H1 (cell line): ENCODE results near the gene OXLD1. TPM values are rescaled to one million over a fixed set of nuclear protein-coding genes. Genes with fewer than 3 reads are reported as not detected.

Experiments
- CTCF ChIA-PET: fragments of 300-600 bp; sonication (Branson Sonifier 250); formaldehyde crosslinking; loops from one replicate; lab custom pipeline; 2021; ENCODE audit not compliant: partially characterized antibody; lab: Charles Lee
- POLR2A ChIA-PET: fragments of 300-600 bp; sonication (Branson Sonifier 250); formaldehyde crosslinking; loops from one replicate; lab custom pipeline; 2021; ENCODE audit warnings: inconsistent platforms; ENCODE audit not compliant: partially characterized antibody; lab: Charles Lee
- DNase-seq, 2 experiments: peaks; one replicate each; pipeline versions ENCODE4 v3.0.0 to v3.0.0-alpha.2; 2010 to 2022; ENCODE audit warnings: low spot score in 2 of 2, low read depth in 1 of 2, mixed read lengths in 1 of 2
- FAIRE-seq: peaks from 2 replicates; lab custom pipeline; 2011; peaks lifted over from hg19 to GRCh38; lab: Jason Lieb, UNC
- H2AFZ ChIP-seq: 2 replicates; pipeline ENCODE4 v1.8.1; 2012; ENCODE audit warnings: low read length, inconsistent platforms
- H2AK5ac ChIP-seq: 2 replicates; pipeline ENCODE4 v1.6.1; 2013; ENCODE audit warnings: low read depth, low read length
- H2BK120ac ChIP-seq: replicated peaks from 2 replicates; pipeline ENCODE3; 2013; ENCODE audit warnings: low read depth, low read length, inconsistent platforms
- H2BK12ac ChIP-seq: 2 replicates; pipeline ENCODE4 v1.6.1; 2013; ENCODE audit warnings: low read depth, low read length
- H2BK15ac ChIP-seq: 2 replicates; pipeline ENCODE4 v1.6.1; 2013; ENCODE audit warnings: low read length
- H2BK20ac ChIP-seq: 2 replicates; pipeline ENCODE4 v1.6.1; 2013; ENCODE audit warnings: low read length
- H2BK5ac ChIP-seq: 2 replicates; pipeline ENCODE4 v1.6.1; 2013; ENCODE audit warnings: low read depth, low read length
- H3K14ac ChIP-seq: 2 replicates; pipeline ENCODE4 v1.6.1; 2013; ENCODE audit warnings: inconsistent platforms; ENCODE audit not compliant: insufficient read length
- H3K18ac ChIP-seq: 2 replicates; pipeline ENCODE4 v1.6.1; 2013; ENCODE audit warnings: low read length; ENCODE audit errors: extremely low read depth
- H3K23ac ChIP-seq: 2 replicates; pipeline ENCODE4 v1.6.1; 2013; ENCODE audit warnings: inconsistent platforms; ENCODE audit not compliant: insufficient read length
- H3K23me2 ChIP-seq: 2 replicates; pipeline ENCODE4 v1.6.1; 2013; ENCODE audit warnings: low read depth, low read length
- H3K27ac ChIP-seq: 2 replicates; pipeline ENCODE4 v1.6.1; 2011; ENCODE audit warnings: low read depth, low read length, inconsistent platforms
- H3K27me3 ChIP-seq, 4 experiments: replicated peaks in 1 of 4; 1 replicate in 1 of 4; 2 replicates in 3 of 4; pipeline versions ENCODE4 v1.6.1 to v1.8.1; 2011 to 2013; ENCODE audit warnings: low read length in 3 of 4, mild to moderate bottlenecking in 3 of 4, inconsistent platforms in 2 of 4, mixed read lengths in 2 of 4, moderate library complexity in 1 of 4; ENCODE audit not compliant: control insufficient read depth in 3 of 4, insufficient read depth in 3 of 4; ENCODE audit errors: extremely low read depth in 1 of 4
- H3K36me3 ChIP-seq, 4 experiments: 2 replicates each; pipeline versions ENCODE4 v1.6.1 to v1.8.1; 2011 to 2013; ENCODE audit warnings: mild to moderate bottlenecking in 4 of 4, low read length in 3 of 4, moderate library complexity in 2 of 4, control low read depth in 1 of 4, inconsistent platforms in 1 of 4; ENCODE audit not compliant: insufficient read depth in 4 of 4, control insufficient read depth in 2 of 4
- H3K4ac ChIP-seq: replicated peaks from 2 replicates; pipeline ENCODE3; 2013; ENCODE audit warnings: low read length, low read depth, mixed read lengths, inconsistent platforms; ENCODE audit not compliant: insufficient read length
- H3K4me1 ChIP-seq, 4 experiments: replicated peaks in 1 of 4; 1 replicate in 1 of 4; 2 replicates in 3 of 4; pipeline versions ENCODE4 v1.6.1 to v1.8.1; 2011 to 2013; ENCODE audit warnings: low read length in 3 of 4, inconsistent platforms in 2 of 4, mixed read lengths in 1 of 4; ENCODE audit not compliant: insufficient read depth in 4 of 4, control insufficient read depth in 3 of 4
- H3K4me2 ChIP-seq, 2 experiments: 2 replicates each; pipeline versions ENCODE4 v1.6.1 to v1.8.1; 2011 to 2013; ENCODE audit warnings: low read depth in 2 of 2, low read length in 2 of 2, control low read depth in 1 of 2, inconsistent platforms in 1 of 2, mild to moderate bottlenecking in 1 of 2; ENCODE audit not compliant: insufficient read depth in 1 of 2
- H3K4me3 ChIP-seq, 4 experiments: fragments of 200-600, 300-600 bp in 1 of 4; sonication (generic), shearing (Covaris generic), sonication (Bioruptor Twin) in 1 of 4; 2 replicates each; pipeline versions ENCODE4 v1.5.1 to v1.8.1; 2011 to 2016; ENCODE audit warnings: low read length in 4 of 4, low read depth in 3 of 4, control low read depth in 2 of 4, inconsistent platforms in 2 of 4, mild to moderate bottlenecking in 2 of 4, mixed read lengths in 1 of 4, moderate library complexity in 1 of 4; ENCODE audit not compliant: insufficient read depth in 2 of 4; ENCODE audit errors: extremely low read depth in 1 of 4
- H3K56ac ChIP-seq: replicated peaks from 2 replicates; pipeline ENCODE3; 2013; ENCODE audit warnings: low read depth, mild to moderate bottlenecking, mixed read lengths, low read length, inconsistent platforms; ENCODE audit not compliant: insufficient read length
- H3K79me1 ChIP-seq: 2 replicates; pipeline ENCODE4 v1.6.1; 2013; ENCODE audit warnings: low read depth, low read length, control low read depth
- H3K79me2 ChIP-seq, 2 experiments: 2 replicates each; pipeline versions ENCODE4 v1.6.1 to v1.8.1; 2012 to 2013; ENCODE audit warnings: low read length in 2 of 2, mild to moderate bottlenecking in 2 of 2, inconsistent platforms in 1 of 2; ENCODE audit not compliant: insufficient read depth in 2 of 2, control insufficient read depth in 1 of 2
- H3K9ac ChIP-seq, 4 experiments: replicated peaks in 1 of 4; 1 replicate in 1 of 4; 2 replicates in 3 of 4; pipeline versions ENCODE4 v1.6.1 to v1.8.1; 2011 to 2013; ENCODE audit warnings: low read depth in 3 of 4, low read length in 3 of 4, control low read depth in 2 of 4, mild to moderate bottlenecking in 2 of 4, moderate library complexity in 2 of 4, inconsistent platforms in 1 of 4; ENCODE audit errors: extremely low read depth in 1 of 4
- H3K9me3 ChIP-seq, 2 experiments: 2 replicates each; pipeline versions ENCODE4 v1.6.1 to v1.8.1; 2012 to 2013; ENCODE audit warnings: mild to moderate bottlenecking in 2 of 2, moderate library complexity in 2 of 2, control low read depth in 1 of 2, inconsistent platforms in 1 of 2, low read depth in 1 of 2, low read length in 1 of 2, mixed read lengths in 1 of 2; ENCODE audit not compliant: insufficient read depth in 2 of 2
- H4K20me1 ChIP-seq, 2 experiments: replicated peaks in 1 of 2; 2 replicates each; pipeline versions ENCODE3 to v1.8.1; 2011 to 2013; ENCODE audit warnings: inconsistent platforms in 2 of 2, low read length in 2 of 2, mild to moderate bottlenecking in 1 of 2; ENCODE audit not compliant: insufficient read depth in 2 of 2, control insufficient read depth in 1 of 2
- H4K5ac ChIP-seq: 2 replicates; pipeline ENCODE4 v1.6.1; 2013; ENCODE audit warnings: low read length, low read depth, mixed read lengths, inconsistent platforms; ENCODE audit not compliant: insufficient read length
- H4K8ac ChIP-seq: 2 replicates; pipeline ENCODE4 v1.8.0; 2013; ENCODE audit warnings: mild to moderate bottlenecking, moderate library complexity, low read length, inconsistent platforms; ENCODE audit not compliant: insufficient read depth; ENCODE audit errors: extremely low read depth
- H4K91ac ChIP-seq: replicated peaks from 2 replicates; pipeline ENCODE3; 2013; ENCODE audit warnings: low read length, mixed read lengths, inconsistent platforms; ENCODE audit not compliant: insufficient read length
- EGR1 ChIP-seq: IDR thresholded peaks from 2 replicates; pipeline ENCODE4 v1.6.1; 2011; ENCODE audit warnings: low read depth, low read length, borderline replicate concordance
- GABPA ChIP-seq: IDR thresholded peaks from 2 replicates; pipeline ENCODE4 v1.6.1; 2011; ENCODE audit warnings: mild to moderate bottlenecking, low read length, moderate library complexity, borderline replicate concordance; ENCODE audit not compliant: insufficient read depth
- SAP30 ChIP-seq: fragments of 300-600 bp; sonication (generic); IDR thresholded peaks from 2 replicates; pipeline ENCODE4 v1.7.1; 2012; ENCODE audit warnings: low read length, moderate library complexity, mild to moderate bottlenecking, inconsistent platforms; ENCODE audit not compliant: insufficient read depth, insufficient replicate concordance
- SIX5 ChIP-seq: IDR thresholded peaks from 2 replicates; pipeline ENCODE4 v1.6.1; 2011; ENCODE audit warnings: mild to moderate bottlenecking, low read depth, low read length
- TEAD4 ChIP-seq: IDR thresholded peaks from 2 replicates; pipeline ENCODE4 v1.6.1; 2012; ENCODE audit warnings: low read depth, low read length, inconsistent platforms, mixed read lengths
- USF2 ChIP-seq: IDR thresholded peaks from 2 replicates; pipeline ENCODE4 v1.6.1; 2011; ENCODE audit warnings: low read length, improper control_type of control experiment
- WGBS, 2 experiments: shearing (Covaris generic) in 1 of 2; methylation state at CpG; one replicate each; pipeline versions ENCODE4 v1.1.6 to v1.1.7; 2013 to 2015; ENCODE audit warnings: low lambda C conversion rate in 2 of 2, mixed read lengths in 2 of 2, inconsistent platforms in 1 of 2, low coverage in 1 of 2, missing lambda C conversion rate in 1 of 2; ENCODE audit not compliant: insufficient replicate concordance in 2 of 2, insufficient coverage in 1 of 2, insufficient read length in 1 of 2; ENCODE audit errors: extremely low coverage in 1 of 2, missing lambda C conversion rate in 1 of 2; 5-methylcytosine and 5-hydroxymethylcytosine counted together
- polyA plus RNA-seq, 7 experiments: library from polyadenylated mRNA; depleted of rRNA in 3 of 7; stranded (reverse) in 5 of 7; unstranded in 2 of 7; fragments of >200 nt in 5 of 7; fragments of 200-250 nt in 2 of 7; gene quantifications; 1 replicate in 5 of 7; 2 replicates in 1 of 7; 4 replicates in 1 of 7; pipeline versions ENCODE4 v1.2.1 to v1.2.3, GENCODE V29; 2011 to 2013; ENCODE audit warnings: missing spikeins in 2 of 7, mixed read lengths in 2 of 7
- total RNA-seq: library from RNA; stranded (reverse); fragmentation: NEBNext Ultra II Directional; extraction: Animal tissue kit (Norgen Biotek cat#: 25700); gene quantifications from 2 replicates; pipeline ENCODE4 v1.2.1, GENCODE V29; 2021

Gene OXLD1
- total and polyA plus RNA-seq, 2 of the 8 experiments (the other 6 are each of a cell fraction or from before 2014, with no cell fraction given), result 41.5 to 61.9 TPM

GRCh38 chr17:81646869-81647600 lies 19.4 kb downstream of the OXLD1 start:
- no peak overlapping the region for H2BK120ac ChIP-seq
- H3K4me3 ChIP-seq, result no peak overlapping the region
- 80% methylated on average over 12 of the region's 12 CpGs; no CpG with 5 or more reads in 1 of the 2 experiments for WGBS, 2 experiments
- peaks cover 10% of the 10 kb centered on the region for H3K23me2 ChIP-seq
- peaks cover 2 to 15% (median 9%) of the 10 kb centered on the region in 4 experiments; a peak in 5 of 7 replicates for H3K27me3 ChIP-seq
- H2AFZ ChIP-seq, result no peak overlapping the region
- TF ChIP-seq TEAD4 (no peak), GABPA (no peak), SAP30 (no peak), USF2 (no peak), SIX5 (no peak), EGR1 (no peak)
- TF ChIP-seq, all 59 proteins: peak for 0
- no peak for FAIRE-seq
- Histone ChIP-seq H2BK15ac (peak overlapping the region; percentile 23; the same call in 1 of the 2 replicates), H3K23ac (no peak overlapping the region), H4K91ac (peak overlapping the region; percentile 18), H3K18ac (no peak overlapping the region; the same call in 1 of the 2 replicates), H2BK5ac (no peak overlapping the region), H3K27ac (no peak overlapping the region), H3K9ac (no peak overlapping the region), H2AK5ac (no peak overlapping the region), H4K5ac (no peak overlapping the region), H3K4ac (no peak overlapping the region), H4K20me1 (peaks cover 0 to 2% of the 10 kb centered on the region in 2 experiments), H3K9me3 (no peaks in the 10 kb centered on the region), H3K36me3 (peaks cover 0 to 3% (median 1%) of the 10 kb centered on the region in 4 experiments; a peak in 3 of 8 replicates), H3K79me1 (peaks cover 6% of the 10 kb centered on the region), H2BK20ac (no peak overlapping the region), H2BK12ac (0 out of 2 replicates have a peak overlapping the region, but pooled peaks have one; percentile 20), H3K56ac (no peak overlapping the region), H3K4me2 (peak overlapping the region in 1 of 2 experiments; percentile 76; a peak in 2 of 4 replicates), H4K8ac (peak overlapping the region; percentile 89; the same call in 1 of the 2 replicates), H3K79me2 (no peaks in the 10 kb centered on the region), H3K4me1 (peaks cover 0 to 14% (median 1%) of the 10 kb centered on the region in 4 experiments; a peak in 4 of 7 replicates), H3K14ac (no peak overlapping the region)
- POLR2A ChIA-PET, result interaction anchor here (0.6 to 4.4 kb wide), 12 partner anchors 10 to 154 kb away, joined by 3 to 23 read pairs (median 6); partner anchors contain the start of genes ARL16, FAAP100, HGS and NPLOC4
- CTCF ChIA-PET, result interaction anchor here (0.9 to 3.5 kb wide), 7 partner anchors 11 to 29 kb away, joined by 3 to 9 read pairs (median 3); no protein-coding TSS in a partner anchor
- no peak for DNase-seq
